Loucy (cell line): Measurements from ENCODE around the gene SLC29A1.

Experiments used
- H2AFZ ChIP-seq: fragments of 200-600 bp; sonication (generic); 2 replicates; pipeline ENCODE4 v1.6.0; 2016; ENCODE audit warnings: antibody characterized with exemption, mild to moderate bottlenecking, low read length, moderate library complexity
- H3F3A ChIP-seq: fragments of 200-600 bp; 2 replicates; pipeline ENCODE4 v1.6.0; 2016; ENCODE audit warnings: antibody characterized with exemption, low read depth, mild to moderate bottlenecking
- H3K27me3 ChIP-seq: fragments of 200-600 bp; sonication (generic); 2 replicates; pipeline ENCODE4 v1.6.1; 2014; ENCODE audit warnings: low read length, mild to moderate bottlenecking; ENCODE audit not compliant: insufficient read depth, poor library complexity, severe bottlenecking
- H3K36me3 ChIP-seq: fragments of 200-600 bp; sonication (generic); 2 replicates; pipeline ENCODE4 v1.6.1; 2016; ENCODE audit warnings: low read length; ENCODE audit not compliant: insufficient read depth
- H3K4me1 ChIP-seq: fragments of 200-600 bp; sonication (generic); 2 replicates; pipeline ENCODE4 v1.5.1; 2014; ENCODE audit warnings: low read length, mild to moderate bottlenecking; ENCODE audit not compliant: insufficient read depth, poor library complexity, severe bottlenecking
- H3K4me2 ChIP-seq: fragments of 200-600 bp; sonication (generic); 2 replicates; pipeline ENCODE4 v1.6.0; 2014; ENCODE audit warnings: antibody characterized with exemption, low read length, low read depth, mild to moderate bottlenecking; ENCODE audit not compliant: poor library complexity, severe bottlenecking
- H3K4me3 ChIP-seq: fragments of 200-600 bp; sonication (generic); 2 replicates; pipeline ENCODE4 v1.5.1; 2014; ENCODE audit warnings: low read length, mild to moderate bottlenecking, mixed read lengths; ENCODE audit not compliant: poor library complexity, severe bottlenecking
- H3K79me2 ChIP-seq: fragments of 200-600 bp; sonication (generic); 2 replicates; pipeline ENCODE4 v1.6.1; 2014; ENCODE audit warnings: low read length; ENCODE audit not compliant: insufficient read depth
- H3K9ac ChIP-seq: fragments of 200-600 bp; sonication (generic); 2 replicates; pipeline ENCODE4 v1.6.0; 2014; ENCODE audit warnings: mild to moderate bottlenecking, low read depth, low read length, moderate library complexity; ENCODE audit not compliant: poor library complexity, severe bottlenecking
- H3K9me2 ChIP-seq: fragments of 200-600 bp; sonication (generic); replicated peaks from 2 replicates; pipeline ENCODE4 v1.6.1; 2016; ENCODE audit warnings: low read depth, low read length, mixed read lengths
- H3K9me3 ChIP-seq: fragments of 200-600 bp; sonication (generic); 2 replicates; pipeline ENCODE4 v1.6.1; 2014; ENCODE audit warnings: mild to moderate bottlenecking, antibody characterized with exemption, low read length, low read depth; ENCODE audit not compliant: insufficient read depth
- H4K20me1 ChIP-seq: fragments of 200-600 bp; sonication (generic); 2 replicates; pipeline ENCODE4 v1.6.0; 2014; ENCODE audit warnings: antibody characterized with exemption, low read length, mild to moderate bottlenecking; ENCODE audit not compliant: insufficient read depth, poor library complexity, severe bottlenecking
- CTCF ChIP-seq: fragments of 200-600 bp; sonication (generic); conservative IDR thresholded peaks from 2 replicates; pipeline ENCODE4 v1.5.1; 2014; ENCODE audit warnings: mild to moderate bottlenecking, antibody characterized with exemption, low read length
- EZH2phosphoT487 ChIP-seq: fragments of 200-600 bp; IDR thresholded peaks from 2 replicates; pipeline ENCODE4 v1.6.1; 2018; ENCODE audit warnings: antibody characterized with exemption, mild to moderate bottlenecking, moderate library complexity, borderline replicate concordance

The SLC29A1 gene

GRCh38 chr6:44235269-44235668, 11.9 kb downstream of the SLC29A1 start:
- Histone ChIP-seq H2AFZ (no peak overlapping the region), H3K79me2 (no peaks in the 10 kb centered on the region), H3K9me3 (no peaks in the 10 kb centered on the region), H3K9ac (no peak overlapping the region), H3K9me2 (no peaks in the 10 kb centered on the region), H3K4me3 (no peak overlapping the region), H3K4me2 (no peak overlapping the region), H3K36me3 (peaks cover 5% of the 10 kb centered on the region; the same call in 1 of the 2 replicates), H3F3A (no peaks in the 10 kb centered on the region), H3K27me3 (no peaks in the 10 kb centered on the region), H3K4me1 (no peaks in the 10 kb centered on the region), H4K20me1 (no peaks in the 10 kb centered on the region)
- TF ChIP-seq CTCF (no peak), EZH2phosphoT487 (no peak)

GRCh38 chr6:44235891-44236516, 12.6 kb downstream of the SLC29A1 start:
- H3F3A ChIP-seq: no peaks in the 10 kb centered on the region
- H3K9me3 ChIP-seq: no peaks in the 10 kb centered on the region
- no peaks in the 10 kb centered on the region for H4K20me1 ChIP-seq
- H2AFZ ChIP-seq: no peak overlapping the region
- no peak overlapping the region for H3K9ac ChIP-seq
- TF ChIP-seq CTCF (no peak), EZH2phosphoT487 (no peak)
- H3K36me3 ChIP-seq: no peaks in the 10 kb centered on the region; the same call in 1 of the 2 replicates
- H3K79me2 ChIP-seq: no peaks in the 10 kb centered on the region
- no peaks in the 10 kb centered on the region for H3K9me2 ChIP-seq
- H3K4me2 ChIP-seq: no peak overlapping the region
- no peaks in the 10 kb centered on the region for H3K27me3 ChIP-seq
- no peak overlapping the region for H3K4me3 ChIP-seq
- no peaks in the 10 kb centered on the region for H3K4me1 ChIP-seq

- peak overlapping the region; percentile 92 for H3K4me2 ChIP-seq
- H3K4me1 ChIP-seq: no peaks in the 10 kb centered on the region
- no peaks in the 10 kb centered on the region for H3F3A ChIP-seq
- H4K20me1 ChIP-seq: no peaks in the 10 kb centered on the region
- peak overlapping the region; percentile 97 for H2AFZ ChIP-seq
- no peak for TF ChIP-seq EZH2phosphoT487
- TF ChIP-seq CTCF: no peak
- no peaks in the 10 kb centered on the region for H3K27me3 ChIP-seq
- H3K4me3 ChIP-seq: peak overlapping the region; percentile 83
- no peaks in the 10 kb centered on the region for H3K9me3 ChIP-seq
- H3K79me2 ChIP-seq: no peaks in the 10 kb centered on the region
- peak overlapping the region; percentile 73 for H3K9ac ChIP-seq
- no peaks in the 10 kb centered on the region for H3K9me2 ChIP-seq
- H3K36me3 ChIP-seq: no peaks in the 10 kb centered on the region; the same call in 1 of the 2 replicates
Observed at GRCh38 chr6:44237021-44237812, 13.8 kb downstream of the SLC29A1 start.
